HG02759 (cell line): ENCODE measurements around the gene PRTFDC1.

Experiments
- ATAC-seq: cut with Tn5 transposase; IDR thresholded peaks from one replicate; pipeline ENCODE4 v1.9.1; 2021; ENCODE audit warnings: mild to moderate bottlenecking, moderate library complexity; ENCODE audit not compliant: unreplicated experiment

The PRTFDC1 gene

GRCh38 chr10:24804956-24805355 lies 147.4 kb downstream of the PRTFDC1 start:
- no peak for ATAC-seq

GRCh38 chr10:24804392-24804791 lies 148.0 kb downstream of the PRTFDC1 start:
- no peak for ATAC-seq

- ATAC-seq = no peak
Measured at GRCh38 chr10:24802378-24802777, 150.0 kb downstream of the PRTFDC1 start.

GRCh38 chr10:24800861-24801260 lies 151.5 kb downstream of the PRTFDC1 start:
- ATAC-seq = no peak
